IMR-90 (cell line): Measurements from ENCODE around the gene RPL37.

Experiments
- BHLHE40 ChIP-seq: fragments of 150-350 bp; IDR thresholded peaks from 2 replicates; pipeline ENCODE4 v1.6.1; 2016; ENCODE audit warnings: mild to moderate bottlenecking, low read depth, low read length
- CEBPB ChIP-seq: IDR thresholded peaks from 2 replicates; pipeline ENCODE4 v1.6.1; 2012; ENCODE audit warnings: low read depth, low read length, improper control_type of control experiment
- FOS ChIP-seq: fragments of 150-350 bp; IDR thresholded peaks from 2 replicates; pipeline ENCODE4 v1.6.1; 2016; ENCODE audit warnings: low read depth, low read length
- NFE2L2 ChIP-seq: fragments of 150-350 bp; IDR thresholded peaks from 2 replicates; pipeline ENCODE4 v1.6.1; 2016; ENCODE audit warnings: low read depth, mild to moderate bottlenecking, low read length
- POLR2A ChIP-seq: IDR thresholded peaks from 2 replicates; pipeline ENCODE4 v1.6.1; 2012; ENCODE audit warnings: mild to moderate bottlenecking, low read depth, low read length
- RAD21 ChIP-seq: IDR thresholded peaks from 2 replicates; pipeline ENCODE4 v1.6.1; 2012; ENCODE audit warnings: low read length, improper control_type of control experiment
- RCOR1 ChIP-seq: IDR thresholded peaks from 2 replicates; pipeline ENCODE4 v1.6.1; 2012; ENCODE audit warnings: mild to moderate bottlenecking, low read length, improper control_type of control experiment; ENCODE audit not compliant: insufficient replicate concordance
- RFX5 ChIP-seq: IDR thresholded peaks from 2 replicates; pipeline ENCODE4 v1.8.0; 2012; ENCODE audit warnings: low read depth, mild to moderate bottlenecking, low read length, moderate library complexity
- TF ChIP-seq, protein P1 (sequence below): conservative IDR thresholded peaks from 2 replicates; pipeline ENCODE4 v1.5.1; 2012; ENCODE audit warnings: mild to moderate bottlenecking, low read depth, low read length, improper control_type of control experiment
- TF ChIP-seq, protein P2 (sequence below): fragments of 150-350 bp; IDR thresholded peaks from 2 replicates; pipeline ENCODE4 v1.6.1; 2016; ENCODE audit warnings: low read depth, mild to moderate bottlenecking, low read length, moderate library complexity, borderline replicate concordance
- TF ChIP-seq, protein P3 (sequence below): fragments of 150-350 bp; IDR thresholded peaks from 2 replicates; pipeline ENCODE4 v1.6.1; 2017; ENCODE audit warnings: mild to moderate bottlenecking, antibody characterized with exemption, low read length, low read depth

DNA sequence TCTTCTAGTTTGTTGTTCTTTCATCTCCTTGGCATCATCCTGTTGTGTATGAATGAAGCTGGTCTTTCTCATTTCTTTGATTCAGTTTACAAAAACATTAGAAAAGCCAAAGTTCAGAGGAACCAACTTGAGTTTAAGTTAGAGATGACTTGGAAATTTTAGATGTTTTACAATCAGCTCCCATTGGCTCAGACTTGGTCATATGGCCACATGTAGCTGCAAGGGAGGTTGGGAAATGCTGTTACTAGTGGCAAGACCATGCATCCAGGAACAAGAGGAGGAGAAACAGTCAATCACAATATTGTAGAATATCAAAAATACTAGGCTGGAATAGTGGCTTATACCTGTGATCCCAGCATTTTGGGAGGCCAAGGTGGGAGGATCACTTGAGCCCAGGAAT lies 25.7 kb upstream of the RPL37 start:
- TF ChIP-seq, protein P1, sequence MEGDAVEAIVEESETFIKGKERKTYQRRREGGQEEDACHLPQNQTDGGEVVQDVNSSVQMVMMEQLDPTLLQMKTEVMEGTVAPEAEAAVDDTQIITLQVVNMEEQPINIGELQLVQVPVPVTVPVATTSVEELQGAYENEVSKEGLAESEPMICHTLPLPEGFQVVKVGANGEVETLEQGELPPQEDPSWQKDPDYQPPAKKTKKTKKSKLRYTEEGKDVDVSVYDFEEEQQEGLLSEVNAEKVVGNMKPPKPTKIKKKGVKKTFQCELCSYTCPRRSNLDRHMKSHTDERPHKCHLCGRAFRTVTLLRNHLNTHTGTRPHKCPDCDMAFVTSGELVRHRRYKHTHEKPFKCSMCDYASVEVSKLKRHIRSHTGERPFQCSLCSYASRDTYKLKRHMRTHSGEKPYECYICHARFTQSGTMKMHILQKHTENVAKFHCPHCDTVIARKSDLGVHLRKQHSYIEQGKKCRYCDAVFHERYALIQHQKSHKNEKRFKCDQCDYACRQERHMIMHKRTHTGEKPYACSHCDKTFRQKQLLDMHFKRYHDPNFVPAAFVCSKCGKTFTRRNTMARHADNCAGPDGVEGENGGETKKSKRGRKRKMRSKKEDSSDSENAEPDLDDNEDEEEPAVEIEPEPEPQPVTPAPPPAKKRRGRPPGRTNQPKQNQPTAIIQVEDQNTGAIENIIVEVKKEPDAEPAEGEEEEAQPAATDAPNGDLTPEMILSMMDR = no peak
- TF ChIP-seq POLR2A (no peak), RCOR1 (no peak), BHLHE40 (no peak), RFX5 (no peak), RAD21 (no peak), FOS (no peak), CEBPB (no peak), NFE2L2 (no peak)
- TF ChIP-seq, protein P2, sequence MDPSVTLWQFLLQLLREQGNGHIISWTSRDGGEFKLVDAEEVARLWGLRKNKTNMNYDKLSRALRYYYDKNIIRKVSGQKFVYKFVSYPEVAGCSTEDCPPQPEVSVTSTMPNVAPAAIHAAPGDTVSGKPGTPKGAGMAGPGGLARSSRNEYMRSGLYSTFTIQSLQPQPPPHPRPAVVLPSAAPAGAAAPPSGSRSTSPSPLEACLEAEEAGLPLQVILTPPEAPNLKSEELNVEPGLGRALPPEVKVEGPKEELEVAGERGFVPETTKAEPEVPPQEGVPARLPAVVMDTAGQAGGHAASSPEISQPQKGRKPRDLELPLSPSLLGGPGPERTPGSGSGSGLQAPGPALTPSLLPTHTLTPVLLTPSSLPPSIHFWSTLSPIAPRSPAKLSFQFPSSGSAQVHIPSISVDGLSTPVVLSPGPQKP = no peak
- TF ChIP-seq, protein P3, sequence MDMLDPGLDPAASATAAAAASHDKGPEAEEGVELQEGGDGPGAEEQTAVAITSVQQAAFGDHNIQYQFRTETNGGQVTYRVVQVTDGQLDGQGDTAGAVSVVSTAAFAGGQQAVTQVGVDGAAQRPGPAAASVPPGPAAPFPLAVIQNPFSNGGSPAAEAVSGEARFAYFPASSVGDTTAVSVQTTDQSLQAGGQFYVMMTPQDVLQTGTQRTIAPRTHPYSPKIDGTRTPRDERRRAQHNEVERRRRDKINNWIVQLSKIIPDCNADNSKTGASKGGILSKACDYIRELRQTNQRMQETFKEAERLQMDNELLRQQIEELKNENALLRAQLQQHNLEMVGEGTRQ = no peak
